HCT116 (cell line): ENCODE data around the gene DIO3.

Source experiments
- EZH2 ChIP-seq: fragments of 200-600 bp; sonication (generic); IDR thresholded peaks from 2 replicates; pipeline ENCODE4 v1.6.1; 2017; ENCODE audit warnings: antibody characterized with exemption, mixed run types
- EZH2phosphoT487 ChIP-seq: fragments of 200-600 bp; IDR thresholded peaks from 2 replicates; pipeline ENCODE4 v1.6.1; 2018; ENCODE audit warnings: antibody characterized with exemption, borderline replicate concordance
- FOSL1 ChIP-seq: IDR thresholded peaks from 2 replicates; pipeline ENCODE4 v1.6.1; 2012; ENCODE audit warnings: low read depth
- JUND ChIP-seq: IDR thresholded peaks from 2 replicates; pipeline ENCODE4 v1.6.1; 2012
- POLR2A ChIP-seq: IDR thresholded peaks from 2 replicates; pipeline ENCODE4 v1.7.0; 2011; ENCODE audit warnings: borderline replicate concordance; ENCODE audit not compliant: insufficient read depth, insufficient read length; ENCODE audit errors: extremely low read depth
- ZNF274 ChIP-seq: fragments of 200-500 bp; sonication (Bioruptor generic); IDR thresholded peaks from 2 replicates; pipeline ENCODE4 v1.6.1; 2014; ENCODE audit warnings: mild to moderate bottlenecking, low read depth, low read length, inconsistent platforms
- TF ChIP-seq, protein P1 (sequence below), 3 experiments: fragments of 200-600 bp in 1 of 3; sonication (generic) in 1 of 3; IDR thresholded peaks in 2 of 3; conservative IDR thresholded peaks in 1 of 3; 2 replicates each; pipeline ENCODE4 v1.5.1; 2012 to 2017; ENCODE audit warnings: low read depth in 2 of 3, low read length in 2 of 3, antibody characterized with exemption in 1 of 3, borderline replicate concordance in 1 of 3, control low read depth in 1 of 3, mild to moderate bottlenecking in 1 of 3, mixed read lengths in 1 of 3, mixed run types in 1 of 3, moderate library complexity in 1 of 3; ENCODE audit not compliant: insufficient read depth in 1 of 3
- TF ChIP-seq, protein P2 (sequence below): IDR thresholded peaks from 2 replicates; pipeline ENCODE4 v1.6.1; 2012; ENCODE audit warnings: low read depth

DNA sequence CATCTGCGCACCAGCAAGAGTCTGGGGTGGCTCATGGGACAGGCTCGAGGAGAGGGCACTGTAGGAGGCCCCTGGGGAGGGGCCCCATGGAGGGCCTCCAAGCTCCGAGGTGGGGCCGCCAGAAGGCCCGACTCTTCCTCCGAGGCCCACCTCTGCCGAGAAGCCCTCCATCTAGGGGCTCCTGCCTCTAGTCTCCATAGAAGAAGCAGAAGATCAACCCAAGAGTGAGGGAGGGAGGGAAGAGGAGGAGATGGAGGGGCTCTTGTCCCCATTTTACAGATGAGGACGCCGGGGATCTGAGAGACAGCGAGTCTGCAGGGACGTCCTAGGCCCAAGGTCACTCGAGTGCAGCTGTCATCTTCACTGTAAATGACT, 41.2 kb downstream of the DIO3 start:
- TF ChIP-seq ZNF274 (no peak), EZH2phosphoT487 (no peak), FOSL1 (no peak), EZH2 (no peak), POLR2A (no peak), JUND (no peak)
- TF ChIP-seq, protein P1, sequence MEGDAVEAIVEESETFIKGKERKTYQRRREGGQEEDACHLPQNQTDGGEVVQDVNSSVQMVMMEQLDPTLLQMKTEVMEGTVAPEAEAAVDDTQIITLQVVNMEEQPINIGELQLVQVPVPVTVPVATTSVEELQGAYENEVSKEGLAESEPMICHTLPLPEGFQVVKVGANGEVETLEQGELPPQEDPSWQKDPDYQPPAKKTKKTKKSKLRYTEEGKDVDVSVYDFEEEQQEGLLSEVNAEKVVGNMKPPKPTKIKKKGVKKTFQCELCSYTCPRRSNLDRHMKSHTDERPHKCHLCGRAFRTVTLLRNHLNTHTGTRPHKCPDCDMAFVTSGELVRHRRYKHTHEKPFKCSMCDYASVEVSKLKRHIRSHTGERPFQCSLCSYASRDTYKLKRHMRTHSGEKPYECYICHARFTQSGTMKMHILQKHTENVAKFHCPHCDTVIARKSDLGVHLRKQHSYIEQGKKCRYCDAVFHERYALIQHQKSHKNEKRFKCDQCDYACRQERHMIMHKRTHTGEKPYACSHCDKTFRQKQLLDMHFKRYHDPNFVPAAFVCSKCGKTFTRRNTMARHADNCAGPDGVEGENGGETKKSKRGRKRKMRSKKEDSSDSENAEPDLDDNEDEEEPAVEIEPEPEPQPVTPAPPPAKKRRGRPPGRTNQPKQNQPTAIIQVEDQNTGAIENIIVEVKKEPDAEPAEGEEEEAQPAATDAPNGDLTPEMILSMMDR (IDR thresholded peaks at IDR 0.05 in 2 of 3, conservative IDR thresholded peaks at IDR 0.05 in 1 of 3; ENCODE audit: borderline replicate concordance in 1 of 3, insufficient read depth in 1 of 3, low read depth in 2 of 3, low read length in 2 of 3) = no peak
- TF ChIP-seq, protein P2, sequence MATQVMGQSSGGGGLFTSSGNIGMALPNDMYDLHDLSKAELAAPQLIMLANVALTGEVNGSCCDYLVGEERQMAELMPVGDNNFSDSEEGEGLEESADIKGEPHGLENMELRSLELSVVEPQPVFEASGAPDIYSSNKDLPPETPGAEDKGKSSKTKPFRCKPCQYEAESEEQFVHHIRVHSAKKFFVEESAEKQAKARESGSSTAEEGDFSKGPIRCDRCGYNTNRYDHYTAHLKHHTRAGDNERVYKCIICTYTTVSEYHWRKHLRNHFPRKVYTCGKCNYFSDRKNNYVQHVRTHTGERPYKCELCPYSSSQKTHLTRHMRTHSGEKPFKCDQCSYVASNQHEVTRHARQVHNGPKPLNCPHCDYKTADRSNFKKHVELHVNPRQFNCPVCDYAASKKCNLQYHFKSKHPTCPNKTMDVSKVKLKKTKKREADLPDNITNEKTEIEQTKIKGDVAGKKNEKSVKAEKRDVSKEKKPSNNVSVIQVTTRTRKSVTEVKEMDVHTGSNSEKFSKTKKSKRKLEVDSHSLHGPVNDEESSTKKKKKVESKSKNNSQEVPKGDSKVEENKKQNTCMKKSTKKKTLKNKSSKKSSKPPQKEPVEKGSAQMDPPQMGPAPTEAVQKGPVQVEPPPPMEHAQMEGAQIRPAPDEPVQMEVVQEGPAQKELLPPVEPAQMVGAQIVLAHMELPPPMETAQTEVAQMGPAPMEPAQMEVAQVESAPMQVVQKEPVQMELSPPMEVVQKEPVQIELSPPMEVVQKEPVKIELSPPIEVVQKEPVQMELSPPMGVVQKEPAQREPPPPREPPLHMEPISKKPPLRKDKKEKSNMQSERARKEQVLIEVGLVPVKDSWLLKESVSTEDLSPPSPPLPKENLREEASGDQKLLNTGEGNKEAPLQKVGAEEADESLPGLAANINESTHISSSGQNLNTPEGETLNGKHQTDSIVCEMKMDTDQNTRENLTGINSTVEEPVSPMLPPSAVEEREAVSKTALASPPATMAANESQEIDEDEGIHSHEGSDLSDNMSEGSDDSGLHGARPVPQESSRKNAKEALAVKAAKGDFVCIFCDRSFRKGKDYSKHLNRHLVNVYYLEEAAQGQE = no peak
